HG03095 (cell line): ENCODE data around the gene ZNF584.

Source experiments
- ATAC-seq: cut with Tn5 transposase; IDR thresholded peaks from one replicate; pipeline ENCODE4 v1.9.1; 2021; ENCODE audit warnings: moderate library complexity; ENCODE audit not compliant: unreplicated experiment

ZNF584 gene

GRCh38 chr19:58385891-58386575 is 22.4 kb upstream of the ZNF584 start:
- peak; percentile 1 for ATAC-seq

- ATAC-seq = peak; percentile 75
These were observed 21.7 kb upstream of the ZNF584 start, which contains the start of gene RPS5 for GRCh38 chr19:58386576-58387337. Gene RPS5, plus strand, starts transcription at chr19:58387269. Its CDS starts 869 bp downstream, at chr19:58388138.

- no peak for ATAC-seq
These were observed 20.9 kb upstream of the ZNF584 start for GRCh38 chr19:58387338-58388174.

- ATAC-seq = no peak
These were observed 20.3 kb upstream of the ZNF584 start for GRCh38 chr19:58388175-58388526.

- ATAC-seq = no peak
These were observed 15.3 kb upstream of the ZNF584 start for GRCh38 chr19:58392945-58393724.

GRCh38 chr19:58393725-58394033 is 14.8 kb upstream of the ZNF584 start:
- no peak for ATAC-seq

- ATAC-seq = no peak
These were observed 13.6 kb upstream of the ZNF584 start for GRCh38 chr19:58394821-58395219.

GRCh38 chr19:58395220-58395978 is 13.1 kb upstream of the ZNF584 start, which contains the start of gene RNF225:
Gene RNF225, plus strand, starts transcription at chr19:58395656. Its CDS starts 434 bp downstream, at chr19:58396090.
- ATAC-seq = no peak

- no peak for ATAC-seq
These were observed 12.3 kb upstream of the ZNF584 start for GRCh38 chr19:58395979-58396627.

- ATAC-seq = no peak
These were observed 11.5 kb upstream of the ZNF584 start for GRCh38 chr19:58396691-58397532.

GRCh38 chr19:58397533-58398037 is 10.9 kb upstream of the ZNF584 start:
- no peak for ATAC-seq

GRCh38 chr19:58398087-58398486 is 10.4 kb upstream of the ZNF584 start:
- no peak for ATAC-seq

- no peak for ATAC-seq
These were observed 9.9 kb upstream of the ZNF584 start for GRCh38 chr19:58398545-58398944.

GRCh38 chr19:58399903-58400302 is 8.5 kb upstream of the ZNF584 start:
- no peak for ATAC-seq

- no peak for ATAC-seq
These were observed 8.0 kb upstream of the ZNF584 start for GRCh38 chr19:58400316-58400915.

GRCh38 chr19:58400916-58401839 is 7.3 kb upstream of the ZNF584 start:
- peak; percentile 96 for ATAC-seq

GRCh38 chr19:58401840-58402421 is 6.5 kb upstream of the ZNF584 start:
- ATAC-seq = no peak
